SU-DHL-6 (cell line): Measurements from ENCODE around the gene BCAP31.

ENCODE experiments used
- H2AFZ ChIP-seq: fragments of 200-600 bp; sonication (generic); 2 replicates; pipeline ENCODE4 v1.6.1; 2014; ENCODE audit warnings: low read depth, mild to moderate bottlenecking, moderate library complexity, mixed read lengths, antibody characterized with exemption, low read length; ENCODE audit not compliant: severe bottlenecking
- H3F3A ChIP-seq: fragments of 200-600 bp; shearing (Covaris generic); 2 replicates; pipeline ENCODE4 v1.6.0; 2016; ENCODE audit warnings: antibody characterized with exemption, mild to moderate bottlenecking; ENCODE audit not compliant: insufficient read depth
- H3K27ac ChIP-seq: fragments of 200-600 bp; sonication (generic); 2 replicates; pipeline ENCODE4 v1.5.1; 2016; ENCODE audit warnings: low read depth, mild to moderate bottlenecking, low read length, moderate library complexity, mixed read lengths
- H3K27me3 ChIP-seq: fragments of 200-600 bp; sonication (generic), shearing (Covaris generic); 2 replicates; pipeline ENCODE4 v1.6.0; 2014; ENCODE audit warnings: mild to moderate bottlenecking, low read length
- H3K36me3 ChIP-seq: fragments of 200-600 bp; sonication (generic); 2 replicates; pipeline ENCODE4 v1.6.1; 2014; ENCODE audit warnings: mild to moderate bottlenecking, low read length, mixed read lengths
- H3K4me2 ChIP-seq: fragments of 300-600, 200-600 bp; shearing (Covaris generic), sonication (generic); 2 replicates; pipeline ENCODE4 v1.6.0; 2014; ENCODE audit warnings: low read length, low read depth, mild to moderate bottlenecking; ENCODE audit not compliant: poor library complexity, severe bottlenecking
- H3K4me3 ChIP-seq: fragments of 200-600 bp; sonication (generic); 2 replicates; pipeline ENCODE4 v1.5.1; 2014; ENCODE audit warnings: antibody characterized with exemption, low read length, mild to moderate bottlenecking, mixed read lengths; ENCODE audit not compliant: insufficient read depth, poor library complexity, severe bottlenecking
- H3K79me2 ChIP-seq: fragments of 200-600 bp; sonication (generic); 2 replicates; pipeline ENCODE4 v1.6.1; 2014; ENCODE audit warnings: mild to moderate bottlenecking, low read length, moderate library complexity; ENCODE audit not compliant: insufficient read depth
- H3K9ac ChIP-seq: fragments of 200-600 bp; sonication (generic); 2 replicates; pipeline ENCODE4 v1.7.0; 2014; ENCODE audit warnings: mild to moderate bottlenecking, low read length
- H3K9me2 ChIP-seq: fragments of 200-600 bp; sonication (generic); replicated peaks from 2 replicates; pipeline ENCODE4 v1.6.1; 2014; ENCODE audit warnings: low read length; ENCODE audit not compliant: insufficient read depth
- H3K9me3 ChIP-seq: fragments of 200-600 bp; sonication (generic); 2 replicates; pipeline ENCODE4 v1.6.1; 2014; ENCODE audit warnings: low read length, mixed read lengths; ENCODE audit not compliant: insufficient read depth
- H4K20me1 ChIP-seq: fragments of 200-600 bp; sonication (generic); 2 replicates; pipeline ENCODE4 v1.6.1; 2014; ENCODE audit warnings: low read depth, mild to moderate bottlenecking, antibody characterized with exemption, low read length, moderate library complexity, mixed read lengths
- EZH2phosphoT487 ChIP-seq: fragments of 200-600 bp; sonication (generic), shearing (Covaris generic); conservative IDR thresholded peaks from 2 replicates; pipeline ENCODE4 v1.6.1; 2018; ENCODE audit warnings: mild to moderate bottlenecking, antibody characterized with exemption, low read length, moderate library complexity, mixed read lengths
- TF ChIP-seq, protein P1 (sequence below): fragments of 200-600 bp; sonication (generic); IDR thresholded peaks from one replicate; pipeline ENCODE4 v1.5.1; 2017; ENCODE audit warnings: antibody characterized with exemption, mild to moderate bottlenecking, low read length, moderate library complexity; ENCODE audit not compliant: insufficient read depth, poor library complexity, severe bottlenecking

The BCAP31 gene

GRCh38 chrX:153764786-153765137, 40.6 kb upstream of the BCAP31 start:
- H3K27me3 ChIP-seq = no peaks in the 10 kb centered on the region
- H3K4me2 ChIP-seq = no peak overlapping the region

DNA sequence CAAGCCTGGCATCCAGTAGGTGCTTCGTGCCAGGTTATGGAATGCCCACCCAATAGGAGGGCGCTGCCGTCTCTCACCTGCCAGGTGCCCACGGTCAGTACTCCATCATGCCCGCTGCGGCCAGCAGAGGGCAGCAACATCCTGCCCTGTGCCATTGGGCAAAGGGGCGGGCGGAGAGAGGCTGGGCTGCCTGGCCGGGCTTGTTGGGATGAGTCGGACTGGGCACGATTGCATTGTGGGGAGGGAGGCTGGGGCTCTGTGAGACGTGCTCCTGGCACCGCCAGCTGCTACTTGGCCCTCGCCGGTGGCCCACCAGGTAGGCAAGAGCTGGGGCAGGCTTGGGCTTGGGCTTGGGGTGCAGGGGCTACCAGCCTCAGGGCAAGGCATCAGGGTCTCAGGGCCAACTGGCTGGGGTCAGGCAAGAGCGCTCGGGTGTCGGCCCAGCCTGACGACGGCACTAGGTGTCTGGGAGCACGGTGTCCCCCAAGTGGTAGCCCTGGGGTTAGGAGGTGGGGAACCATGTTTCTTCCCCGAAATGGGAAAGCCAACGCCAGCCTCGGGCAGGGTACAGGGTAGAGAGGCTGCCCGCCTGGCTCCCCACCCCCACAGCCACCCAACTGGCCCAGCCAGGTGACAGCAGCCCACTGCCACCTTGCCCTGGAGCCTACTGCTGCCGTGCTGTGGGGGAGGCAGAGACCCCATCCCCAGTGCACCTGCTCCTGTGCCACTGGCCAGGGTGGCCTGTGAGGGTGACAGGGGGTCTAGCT, 40.0 kb upstream of the BCAP31 start, which contains the start of gene PLXNB3:
Gene PLXNB3 (plus strand): TSS at position 261 of the 767 bp plus-strand sequence. CDS start 1,287 bp downstream, outside the sequence.
- no peak within 1 kb of the TSS for H3K4me3 ChIP-seq
- no peaks in the 10 kb centered on the region for H3F3A ChIP-seq
- H4K20me1 ChIP-seq = no peaks in the 10 kb centered on the region
- no peaks in the 10 kb centered on the region for H3K9me3 ChIP-seq
- H3K9ac ChIP-seq = no peak within 1 kb of the TSS
- TF ChIP-seq EZH2phosphoT487 = no peak
- TF ChIP-seq, protein P1, sequence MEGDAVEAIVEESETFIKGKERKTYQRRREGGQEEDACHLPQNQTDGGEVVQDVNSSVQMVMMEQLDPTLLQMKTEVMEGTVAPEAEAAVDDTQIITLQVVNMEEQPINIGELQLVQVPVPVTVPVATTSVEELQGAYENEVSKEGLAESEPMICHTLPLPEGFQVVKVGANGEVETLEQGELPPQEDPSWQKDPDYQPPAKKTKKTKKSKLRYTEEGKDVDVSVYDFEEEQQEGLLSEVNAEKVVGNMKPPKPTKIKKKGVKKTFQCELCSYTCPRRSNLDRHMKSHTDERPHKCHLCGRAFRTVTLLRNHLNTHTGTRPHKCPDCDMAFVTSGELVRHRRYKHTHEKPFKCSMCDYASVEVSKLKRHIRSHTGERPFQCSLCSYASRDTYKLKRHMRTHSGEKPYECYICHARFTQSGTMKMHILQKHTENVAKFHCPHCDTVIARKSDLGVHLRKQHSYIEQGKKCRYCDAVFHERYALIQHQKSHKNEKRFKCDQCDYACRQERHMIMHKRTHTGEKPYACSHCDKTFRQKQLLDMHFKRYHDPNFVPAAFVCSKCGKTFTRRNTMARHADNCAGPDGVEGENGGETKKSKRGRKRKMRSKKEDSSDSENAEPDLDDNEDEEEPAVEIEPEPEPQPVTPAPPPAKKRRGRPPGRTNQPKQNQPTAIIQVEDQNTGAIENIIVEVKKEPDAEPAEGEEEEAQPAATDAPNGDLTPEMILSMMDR = peak; percentile 73
- no peaks in the 10 kb centered on the region for H3K27me3 ChIP-seq
- H3K4me2 ChIP-seq = no peak within 1 kb of the TSS
- no peaks in the 10 kb centered on the region for H3K9me2 ChIP-seq
- no peaks in the 10 kb centered on the region for H3K79me2 ChIP-seq
- H2AFZ ChIP-seq = no peak within 1 kb of the TSS
- no peaks in the 10 kb centered on the region for H3K36me3 ChIP-seq
- H3K27ac ChIP-seq = no peak within 1 kb of the TSS

More at GRCh38 chrX:153764786-153765137, 40.6 kb upstream of the BCAP31 start:
- Histone ChIP-seq H3K27ac (no peak overlapping the region), H4K20me1 (no peaks in the 10 kb centered on the region), H3K9me3 (no peaks in the 10 kb centered on the region), H3F3A (no peaks in the 10 kb centered on the region), H3K9ac (no peak overlapping the region), H3K79me2 (no peaks in the 10 kb centered on the region), H3K36me3 (no peaks in the 10 kb centered on the region), H2AFZ (no peak overlapping the region), H3K4me3 (no peak overlapping the region), H3K9me2 (no peaks in the 10 kb centered on the region)
- TF ChIP-seq EZH2phosphoT487 = no peak
- TF ChIP-seq, protein P1 = no peak

- H3K9me3 ChIP-seq = no peaks in the 10 kb centered on the region
Measured at GRCh38 chrX:153763298-153763932, 39.2 kb upstream of the BCAP31 start.

More at GRCh38 chrX:153763298-153763932, 39.2 kb upstream of the BCAP31 start:
- Histone ChIP-seq H3K79me2 (no peaks in the 10 kb centered on the region), H3K27ac (no peak overlapping the region), H3K4me2 (no peak overlapping the region), H3K36me3 (no peaks in the 10 kb centered on the region), H3K9ac (no peak overlapping the region), H3F3A (no peaks in the 10 kb centered on the region), H2AFZ (no peak overlapping the region), H3K9me2 (no peaks in the 10 kb centered on the region), H3K4me3 (no peak overlapping the region), H4K20me1 (no peaks in the 10 kb centered on the region), H3K27me3 (no peaks in the 10 kb centered on the region)
- TF ChIP-seq, protein P1 = no peak
- no peak for TF ChIP-seq EZH2phosphoT487
